Measurements from ENCODE around the gene ARL2. TPM values are rescaled to one million over a fixed set of nuclear protein-coding genes. Genes with fewer than 3 reads are reported as not detected.

The ARL2 gene
- polyA plus RNA-seq, 1 of the 3 experiments (the other 2 are of a cell fraction) = 252 TPM

GRCh38 chr11:65034423-65034822 lies 20.5 kb downstream of the ARL2 start:
- Histone ChIP-seq H2AFZ (ENCODE audit: low read depth) (no peak overlapping the region), H3K4me1 (ENCODE audit: control insufficient read depth in 1 of 2, insufficient read depth in 2 of 2, low read depth in 1 of 2, low read length in 1 of 2) (no peaks in the 10 kb centered on the region), H3K27ac (ENCODE audit: low read depth in 2 of 2, low read length in 1 of 2) (no peak overlapping the region), H3K4me3 (ENCODE audit: low read depth in 2 of 2, low read length in 1 of 2) (no peak overlapping the region), H3F3A (replicated peaks; ENCODE audit: insufficient read depth) (no peaks in the 10 kb centered on the region), H3K9ac (no peak overlapping the region), H3K9me2 (no peaks in the 10 kb centered on the region), H3K4me2 (no peak overlapping the region), H3K79me2 (ENCODE audit: insufficient read depth) (no peaks in the 10 kb centered on the region), H4K20me1 (ENCODE audit: insufficient read depth) (no peaks in the 10 kb centered on the region), H3K9me3 (no peaks in the 10 kb centered on the region), H3K36me3 (replicated peaks in 1 of 2; ENCODE audit: control insufficient read depth in 1 of 2, insufficient read depth in 2 of 2, low read length in 1 of 2) (peaks cover 7 to 21% of the 10 kb centered on the region in 2 experiments), H3K27me3 (ENCODE audit: insufficient read depth) (no peaks in the 10 kb centered on the region)
- TF ChIP-seq TAF1 (IDR thresholded peaks at IDR 0.05; ENCODE audit: borderline replicate concordance, low read depth, low read length) = no peak
- TF ChIP-seq RXRA (IDR thresholded peaks at IDR 0.05; ENCODE audit: borderline replicate concordance, low read depth) = no peak
- no peak for TF ChIP-seq SMC3 (IDR thresholded peaks at IDR 0.05; ENCODE audit: low read depth, low read length)
- no peak for TF ChIP-seq SIN3A (IDR thresholded peaks at IDR 0.05; ENCODE audit: borderline replicate concordance, low read depth, low read length)
- TF ChIP-seq NFIC (IDR thresholded peaks at IDR 0.05; ENCODE audit: borderline replicate concordance) = no peak
- no peak for TF ChIP-seq RCOR1 (IDR thresholded peaks at IDR 0.05; ENCODE audit: low read length)
- WGBS (ENCODE audit: low lambda C conversion rate) = 91% methylated on average over 1 of the region's 2 CpGs
- CTCF ChIA-PET = interaction anchor here (0.8 to 1.0 kb wide), 2 partner anchors 187 to 281 kb away, joined by 3 read pairs; no protein-coding TSS in a partner anchor
- POLR2A ChIA-PET = no interaction called here
- no peak for DNase-seq

GRCh38 chr11:65035579-65035978 lies 21.6 kb downstream of the ARL2 start:
- DNase-seq = no peak
- POLR2A ChIA-PET = no interaction called here
- CTCF ChIA-PET = interaction anchor here (1.6 kb wide), 1 partner anchor 21 kb away, joined by 5 read pairs; the partner anchor contains the start of gene ARL2
- peaks cover 7 to 21% of the 10 kb centered on the region in 2 experiments for H3K36me3 ChIP-seq (replicated peaks in 1 of 2; ENCODE audit: control insufficient read depth in 1 of 2, insufficient read depth in 2 of 2, low read length in 1 of 2)
- no peak overlapping the region for H3K9ac ChIP-seq
- no peaks in the 10 kb centered on the region for H3K9me3 ChIP-seq
- H3K27ac ChIP-seq (ENCODE audit: low read depth in 2 of 2, low read length in 1 of 2) = no peak overlapping the region
- 78% methylated on average over 9 of the region's 11 CpGs for WGBS (ENCODE audit: low lambda C conversion rate)
- H4K20me1 ChIP-seq (ENCODE audit: insufficient read depth) = no peaks in the 10 kb centered on the region
- no peak overlapping the region for H3K4me3 ChIP-seq (ENCODE audit: low read depth in 2 of 2, low read length in 1 of 2)
- H2AFZ ChIP-seq (ENCODE audit: low read depth) = no peak overlapping the region
- H3K4me1 ChIP-seq (ENCODE audit: control insufficient read depth in 1 of 2, insufficient read depth in 2 of 2, low read depth in 1 of 2, low read length in 1 of 2) = peaks cover 0 to 2% of the 10 kb centered on the region in 2 experiments; a peak in 1 of 4 replicates
- no peaks in the 10 kb centered on the region for H3K79me2 ChIP-seq (ENCODE audit: insufficient read depth)
- H3K9me2 ChIP-seq = no peaks in the 10 kb centered on the region
- no peak overlapping the region for H3K4me2 ChIP-seq
- H3F3A ChIP-seq (replicated peaks; ENCODE audit: insufficient read depth) = peaks cover 11% of the 10 kb centered on the region
- H3K27me3 ChIP-seq (ENCODE audit: insufficient read depth) = no peaks in the 10 kb centered on the region
- TF ChIP-seq FOXM1 (IDR thresholded peaks at IDR 0.05; ENCODE audit: low read depth) = no peak
- no peak for TF ChIP-seq CHD2 (IDR thresholded peaks at IDR 0.05; ENCODE audit: low read length, partially characterized antibody)
- TF ChIP-seq SMC3 (IDR thresholded peaks at IDR 0.05; ENCODE audit: low read depth, low read length) = no peak
- TF ChIP-seq FOXJ3 (CRISPR knock-in tag; IDR thresholded peaks at IDR 0.05) = no peak
- no peak for TF ChIP-seq TCF12 (IDR thresholded peaks at IDR 0.05)
- no peak for TF ChIP-seq PBX3 (IDR thresholded peaks at IDR 0.05)
- TF ChIP-seq RCOR1 (IDR thresholded peaks at IDR 0.05; ENCODE audit: low read length) = no peak
- no peak for TF ChIP-seq RAD21 (IDR thresholded peaks at IDR 0.05; ENCODE audit: low read length)
- TF ChIP-seq TAF1 (IDR thresholded peaks at IDR 0.05; ENCODE audit: borderline replicate concordance, low read depth, low read length) = no peak
- no peak for TF ChIP-seq NFIC (IDR thresholded peaks at IDR 0.05; ENCODE audit: borderline replicate concordance)
- TF ChIP-seq SIN3A (IDR thresholded peaks at IDR 0.05; ENCODE audit: borderline replicate concordance, low read depth, low read length) = no peak
- TF ChIP-seq RXRA (IDR thresholded peaks at IDR 0.05; ENCODE audit: borderline replicate concordance, low read depth) = no peak
- no peak for TF ChIP-seq EP300 (IDR thresholded peaks at IDR 0.05; ENCODE audit: borderline replicate concordance in 1 of 2, low read depth in 1 of 2, low read length in 1 of 2)
- TF ChIP-seq GATA2 (CRISPR knock-in tag; IDR thresholded peaks at IDR 0.05) = no peak
- TF ChIP-seq, protein P1, sequence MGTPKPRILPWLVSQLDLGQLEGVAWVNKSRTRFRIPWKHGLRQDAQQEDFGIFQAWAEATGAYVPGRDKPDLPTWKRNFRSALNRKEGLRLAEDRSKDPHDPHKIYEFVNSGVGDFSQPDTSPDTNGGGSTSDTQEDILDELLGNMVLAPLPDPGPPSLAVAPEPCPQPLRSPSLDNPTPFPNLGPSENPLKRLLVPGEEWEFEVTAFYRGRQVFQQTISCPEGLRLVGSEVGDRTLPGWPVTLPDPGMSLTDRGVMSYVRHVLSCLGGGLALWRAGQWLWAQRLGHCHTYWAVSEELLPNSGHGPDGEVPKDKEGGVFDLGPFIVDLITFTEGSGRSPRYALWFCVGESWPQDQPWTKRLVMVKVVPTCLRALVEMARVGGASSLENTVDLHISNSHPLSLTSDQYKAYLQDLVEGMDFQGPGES (IDR thresholded peaks at IDR 0.05; ENCODE audit: low read depth, low read length) = no peak
- TF ChIP-seq GABPA (IDR thresholded peaks at IDR 0.05; ENCODE audit: low read depth) = no peak
- no peak for TF ChIP-seq EZH2phosphoT487 (IDR thresholded peaks at IDR 0.05; ENCODE audit: borderline replicate concordance, low read depth)
- TF ChIP-seq, protein P2, sequence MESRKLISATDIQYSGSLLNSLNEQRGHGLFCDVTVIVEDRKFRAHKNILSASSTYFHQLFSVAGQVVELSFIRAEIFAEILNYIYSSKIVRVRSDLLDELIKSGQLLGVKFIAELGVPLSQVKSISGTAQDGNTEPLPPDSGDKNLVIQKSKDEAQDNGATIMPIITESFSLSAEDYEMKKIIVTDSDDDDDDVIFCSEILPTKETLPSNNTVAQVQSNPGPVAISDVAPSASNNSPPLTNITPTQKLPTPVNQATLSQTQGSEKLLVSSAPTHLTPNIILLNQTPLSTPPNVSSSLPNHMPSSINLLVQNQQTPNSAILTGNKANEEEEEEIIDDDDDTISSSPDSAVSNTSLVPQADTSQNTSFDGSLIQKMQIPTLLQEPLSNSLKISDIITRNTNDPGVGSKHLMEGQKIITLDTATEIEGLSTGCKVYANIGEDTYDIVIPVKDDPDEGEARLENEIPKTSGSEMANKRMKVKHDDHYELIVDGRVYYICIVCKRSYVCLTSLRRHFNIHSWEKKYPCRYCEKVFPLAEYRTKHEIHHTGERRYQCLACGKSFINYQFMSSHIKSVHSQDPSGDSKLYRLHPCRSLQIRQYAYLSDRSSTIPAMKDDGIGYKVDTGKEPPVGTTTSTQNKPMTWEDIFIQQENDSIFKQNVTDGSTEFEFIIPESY (IDR thresholded peaks at IDR 0.05; ENCODE audit: borderline replicate concordance, low read depth) = no peak
- TF ChIP-seq, protein P3, sequence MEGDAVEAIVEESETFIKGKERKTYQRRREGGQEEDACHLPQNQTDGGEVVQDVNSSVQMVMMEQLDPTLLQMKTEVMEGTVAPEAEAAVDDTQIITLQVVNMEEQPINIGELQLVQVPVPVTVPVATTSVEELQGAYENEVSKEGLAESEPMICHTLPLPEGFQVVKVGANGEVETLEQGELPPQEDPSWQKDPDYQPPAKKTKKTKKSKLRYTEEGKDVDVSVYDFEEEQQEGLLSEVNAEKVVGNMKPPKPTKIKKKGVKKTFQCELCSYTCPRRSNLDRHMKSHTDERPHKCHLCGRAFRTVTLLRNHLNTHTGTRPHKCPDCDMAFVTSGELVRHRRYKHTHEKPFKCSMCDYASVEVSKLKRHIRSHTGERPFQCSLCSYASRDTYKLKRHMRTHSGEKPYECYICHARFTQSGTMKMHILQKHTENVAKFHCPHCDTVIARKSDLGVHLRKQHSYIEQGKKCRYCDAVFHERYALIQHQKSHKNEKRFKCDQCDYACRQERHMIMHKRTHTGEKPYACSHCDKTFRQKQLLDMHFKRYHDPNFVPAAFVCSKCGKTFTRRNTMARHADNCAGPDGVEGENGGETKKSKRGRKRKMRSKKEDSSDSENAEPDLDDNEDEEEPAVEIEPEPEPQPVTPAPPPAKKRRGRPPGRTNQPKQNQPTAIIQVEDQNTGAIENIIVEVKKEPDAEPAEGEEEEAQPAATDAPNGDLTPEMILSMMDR (IDR thresholded peaks at IDR 0.05) = no peak
